Measurements from ENCODE around the gene C19orf25. TPM values are rescaled to one million over a fixed set of nuclear protein-coding genes. Genes with fewer than 3 reads are reported as not detected.

C19orf25 gene
- total RNA-seq, 1 experiment from 2014 or later: 35.0 TPM

DNA sequence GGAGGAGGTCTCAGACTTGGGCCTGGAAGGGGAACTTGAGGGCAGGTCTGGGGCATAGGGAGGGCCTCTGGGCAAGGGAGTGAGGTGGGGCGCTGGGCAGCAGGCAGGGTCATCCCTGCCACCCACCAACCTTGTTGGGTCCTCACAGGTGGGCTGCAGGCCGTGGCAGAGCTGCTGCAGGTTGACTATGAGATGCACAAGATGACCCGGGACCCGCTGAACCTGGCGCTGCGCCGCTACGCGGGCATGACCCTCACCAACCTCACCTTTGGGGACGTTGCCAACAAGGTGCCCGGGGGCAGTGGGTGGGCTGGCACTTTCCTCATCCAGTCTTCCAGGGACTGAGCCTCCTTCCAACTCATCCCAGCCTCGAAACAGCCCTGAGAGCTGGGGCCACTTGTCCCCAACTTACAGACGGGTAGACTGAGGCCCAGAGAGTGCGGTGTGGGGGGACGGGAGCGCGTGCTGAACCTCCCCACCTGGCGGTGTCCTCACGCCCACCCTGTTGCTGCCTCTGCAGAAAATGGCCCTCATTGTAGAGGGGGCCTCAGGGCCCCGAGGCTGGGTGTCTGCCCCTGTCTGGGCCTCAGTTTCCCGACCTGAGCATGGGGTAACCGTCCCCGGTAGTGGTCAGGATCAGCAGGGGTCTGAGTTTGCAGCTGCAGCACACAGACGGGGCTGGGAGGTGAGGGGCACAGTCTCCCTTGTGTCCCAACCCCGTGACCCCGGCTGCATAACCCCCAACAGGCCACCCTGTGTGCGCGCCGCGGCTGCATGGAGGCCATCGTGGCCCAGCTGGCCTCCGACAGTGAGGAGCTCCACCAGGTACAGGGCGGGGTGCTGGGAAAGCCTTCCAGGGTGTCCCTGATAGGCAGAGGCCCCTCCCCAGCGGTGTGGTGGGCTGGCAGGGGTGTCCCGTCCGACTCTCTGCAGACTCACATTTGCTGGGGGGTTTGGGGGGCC lies 18.7 kb downstream of the C19orf25 start:
- no peak overlapping the region for H3K4me3 ChIP-seq (ENCODE audit: low read depth, low read length, poor library complexity, severe bottlenecking)
- no peak overlapping the region for H3K27ac ChIP-seq (ENCODE audit: low read depth, low read length, poor library complexity, severe bottlenecking)
- ChIA-PET POLR2A (ENCODE audit: low non-redundant PET) (no interaction called here), CTCF (no interaction called here)
- no peak for DNase-seq (ENCODE audit: low spot score)
- H3K9me3 ChIP-seq (ENCODE audit: low read depth, low read length, poor library complexity, severe bottlenecking): no peaks in the 10 kb centered on the region
- peaks cover 18% of the 10 kb centered on the region for H3K4me1 ChIP-seq (ENCODE audit: insufficient read depth, low read length, poor library complexity, severe bottlenecking)
- BruUV-seq (replicated peaks): no TSS peak
- H3K36me3 ChIP-seq (ENCODE audit: insufficient read depth, low read length, poor library complexity, severe bottlenecking): no peaks in the 10 kb centered on the region
- intact Hi-C loops (cut with micrococcal nuclease; ENCODE audit: unreplicated experiment): no loop called here
- no peaks in the 10 kb centered on the region for H3K27me3 ChIP-seq (replicated peaks; ENCODE audit: insufficient read depth, low read depth, low read length, poor library complexity)
- TF ChIP-seq, protein P1, sequence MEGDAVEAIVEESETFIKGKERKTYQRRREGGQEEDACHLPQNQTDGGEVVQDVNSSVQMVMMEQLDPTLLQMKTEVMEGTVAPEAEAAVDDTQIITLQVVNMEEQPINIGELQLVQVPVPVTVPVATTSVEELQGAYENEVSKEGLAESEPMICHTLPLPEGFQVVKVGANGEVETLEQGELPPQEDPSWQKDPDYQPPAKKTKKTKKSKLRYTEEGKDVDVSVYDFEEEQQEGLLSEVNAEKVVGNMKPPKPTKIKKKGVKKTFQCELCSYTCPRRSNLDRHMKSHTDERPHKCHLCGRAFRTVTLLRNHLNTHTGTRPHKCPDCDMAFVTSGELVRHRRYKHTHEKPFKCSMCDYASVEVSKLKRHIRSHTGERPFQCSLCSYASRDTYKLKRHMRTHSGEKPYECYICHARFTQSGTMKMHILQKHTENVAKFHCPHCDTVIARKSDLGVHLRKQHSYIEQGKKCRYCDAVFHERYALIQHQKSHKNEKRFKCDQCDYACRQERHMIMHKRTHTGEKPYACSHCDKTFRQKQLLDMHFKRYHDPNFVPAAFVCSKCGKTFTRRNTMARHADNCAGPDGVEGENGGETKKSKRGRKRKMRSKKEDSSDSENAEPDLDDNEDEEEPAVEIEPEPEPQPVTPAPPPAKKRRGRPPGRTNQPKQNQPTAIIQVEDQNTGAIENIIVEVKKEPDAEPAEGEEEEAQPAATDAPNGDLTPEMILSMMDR (conservative IDR thresholded peaks at IDR 0.05; ENCODE audit: low read depth, low read length): no peak
- no peak for TF ChIP-seq EZH2 (IDR thresholded peaks at IDR 0.05; ENCODE audit: borderline replicate concordance, low read depth, low read length, poor library complexity, severe bottlenecking)

DNA sequence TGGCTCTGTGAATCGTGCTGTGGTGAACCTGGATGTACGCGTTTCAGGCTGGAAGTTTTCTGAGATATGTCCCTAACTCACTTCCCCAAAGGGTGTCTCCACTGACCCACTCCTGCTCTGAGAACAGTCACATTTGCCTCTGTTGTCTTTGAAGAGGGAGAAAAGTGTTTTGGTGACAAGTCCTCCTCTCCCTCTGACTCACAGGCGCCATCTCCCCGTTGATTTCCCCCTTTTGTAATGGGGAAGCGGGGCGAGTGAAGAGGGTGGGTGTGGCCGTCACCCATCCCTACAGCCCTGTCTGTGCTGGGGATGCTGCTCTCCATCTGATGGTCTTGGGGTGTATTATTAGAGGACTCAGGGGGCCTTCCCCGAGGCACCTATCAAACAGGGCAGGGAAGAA lies 19.5 kb downstream of the C19orf25 start:
- TF ChIP-seq EZH2 (IDR thresholded peaks at IDR 0.05; ENCODE audit: borderline replicate concordance, low read depth, low read length, poor library complexity, severe bottlenecking): no peak
- TF ChIP-seq, protein P1 (conservative IDR thresholded peaks at IDR 0.05; ENCODE audit: low read depth, low read length): no peak
- Histone ChIP-seq H3K9me3 (ENCODE audit: low read depth, low read length, poor library complexity, severe bottlenecking) (no peaks in the 10 kb centered on the region), H3K4me3 (ENCODE audit: low read depth, low read length, poor library complexity, severe bottlenecking) (no peak overlapping the region), H3K4me1 (ENCODE audit: insufficient read depth, low read length, poor library complexity, severe bottlenecking) (peaks cover 22% of the 10 kb centered on the region), H3K27me3 (replicated peaks; ENCODE audit: insufficient read depth, low read depth, low read length, poor library complexity) (no peaks in the 10 kb centered on the region), H3K36me3 (ENCODE audit: insufficient read depth, low read length, poor library complexity, severe bottlenecking) (no peaks in the 10 kb centered on the region), H3K27ac (ENCODE audit: low read depth, low read length, poor library complexity, severe bottlenecking) (no peak overlapping the region)
- POLR2A ChIA-PET (ENCODE audit: low non-redundant PET): no interaction called here
- intact Hi-C loops (cut with micrococcal nuclease; ENCODE audit: unreplicated experiment): no loop called here
- no TSS peak for BruUV-seq (replicated peaks)
- DNase-seq (ENCODE audit: low spot score): no peak
- CTCF ChIA-PET: no interaction called here

DNA sequence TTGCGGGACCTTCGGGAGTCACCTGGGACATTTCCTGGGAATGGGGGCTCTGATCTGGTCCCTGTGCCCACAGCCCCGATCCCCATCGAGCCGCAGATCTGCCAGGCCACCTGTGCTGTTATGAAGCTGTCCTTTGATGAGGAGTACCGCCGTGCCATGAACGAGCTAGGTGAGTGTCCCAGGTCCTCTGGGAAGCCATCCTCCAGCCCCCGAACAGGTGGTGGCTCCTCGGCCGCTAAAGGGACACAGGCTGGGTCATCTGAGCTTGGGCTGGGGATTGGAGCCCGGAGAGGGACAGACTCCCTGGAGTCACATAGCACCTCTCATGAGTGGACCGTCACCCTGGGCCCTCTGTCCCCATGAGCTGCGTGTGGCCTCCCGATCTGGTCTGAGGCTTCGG lies 21.1 kb downstream of the C19orf25 start:
- intact Hi-C loops (cut with micrococcal nuclease; ENCODE audit: unreplicated experiment): no loop called here
- no peak for TF ChIP-seq EZH2 (IDR thresholded peaks at IDR 0.05; ENCODE audit: borderline replicate concordance, low read depth, low read length, poor library complexity, severe bottlenecking)
- TF ChIP-seq, protein P1 (conservative IDR thresholded peaks at IDR 0.05; ENCODE audit: low read depth, low read length): no peak
- no peak for DNase-seq (ENCODE audit: low spot score)
- ChIA-PET CTCF (no interaction called here), POLR2A (ENCODE audit: low non-redundant PET) (no interaction called here)
- Histone ChIP-seq H3K27me3 (replicated peaks; ENCODE audit: insufficient read depth, low read depth, low read length, poor library complexity) (no peaks in the 10 kb centered on the region), H3K4me1 (ENCODE audit: insufficient read depth, low read length, poor library complexity, severe bottlenecking) (peaks cover 29% of the 10 kb centered on the region), H3K4me3 (ENCODE audit: low read depth, low read length, poor library complexity, severe bottlenecking) (no peak overlapping the region), H3K36me3 (ENCODE audit: insufficient read depth, low read length, poor library complexity, severe bottlenecking) (no peaks in the 10 kb centered on the region), H3K27ac (ENCODE audit: low read depth, low read length, poor library complexity, severe bottlenecking) (no peak overlapping the region), H3K9me3 (ENCODE audit: low read depth, low read length, poor library complexity, severe bottlenecking) (no peaks in the 10 kb centered on the region)
- no TSS peak for BruUV-seq (replicated peaks)
